Vein endothelial cell (primary cell): Measurements from ENCODE around the gene TRDMT1. TPM values are rescaled to one million over a fixed set of nuclear protein-coding genes. Genes with fewer than 3 reads are reported as not detected.

Source experiments
- small RNA-seq: library from RNA; depleted of rRNA; stranded (forward); fragments of <200 nt; gene quantifications from one replicate; pipeline ENCODE3, GENCODE V24; 2012
- total RNA-seq: library from RNA; depleted of rRNA; stranded (reverse); fragments of >200 nt; gene quantifications from 2 replicates; pipeline ENCODE4 v1.2.3, GENCODE V29; 2012

The TRDMT1 gene
- total RNA-seq, result 10.1 and 13.9 TPM in 2 replicates

GRCh38 chr10:17200912-17201793, at the start of gene TRDMT1:
Gene TRDMT1 (minus strand): TSS chr10:17201672. CDS start chr10:17201634, 38 bp downstream.

GRCh38 chr10:17228091-17229015, 26.9 kb upstream of the TRDMT1 start, which contains the start of gene VIM:
Gene VIM (plus strand): TSS chr10:17228241. CDS start chr10:17229423, 1,182 bp downstream.

GRCh38 chr10:17129741-17130140, 71.7 kb downstream of the TRDMT1 start, which contains the start of gene CUBN:
Gene CUBN (minus strand): TSS chr10:17129811. CDS start chr10:17129765, 46 bp downstream.

Small RNA genes within 50 kb of the gene (small RNA-seq; reads per million reads assigned to genes)
- gene AC067747.1, result not detected

Other genes with a start within 250 kb of the TRDMT1 start
- gene CUBN, start 71.9 kb downstream of the TRDMT1 start, total RNA-seq, result 7.1 and 11.8 TPM in 2 replicates
- 10,114 and 13,373 TPM in 2 replicates for gene VIM, start 26.6 kb upstream of the TRDMT1 start, total RNA-seq